Liver (tissue), 9 donors: ENCODE measurements around the gene PCNP. TPM values are rescaled to one million over a fixed set of nuclear protein-coding genes. Genes with fewer than 3 reads are reported as not detected.

Experiments
- DNase-seq: peaks from one replicate; pipeline ENCODE4 v3.0.0-alpha.2; 2017; ENCODE audit warnings: low spot score
- H3K27ac ChIP-seq, 2 donors: one replicate each; pipeline ENCODE4 v1.7.0; 2013; ENCODE audit warnings: inconsistent platforms in 2 of 2, low read length in 2 of 2, control low read depth in 1 of 2, low read depth in 1 of 2, mild to moderate bottlenecking in 1 of 2
- H3K27me3 ChIP-seq, 4 donors: one replicate each; pipeline versions ENCODE4 v1.6.1 to v1.7.0; 2013; ENCODE audit warnings: low read length in 3 of 4, inconsistent platforms in 1 of 4, mild to moderate bottlenecking in 1 of 4, moderate library complexity in 1 of 4; ENCODE audit not compliant: control insufficient read depth in 4 of 4, insufficient read depth in 4 of 4
- H3K36me3 ChIP-seq, 4 donors: one replicate each; pipeline versions ENCODE4 v1.6.1 to v1.7.0; 2013; ENCODE audit warnings: low read length in 3 of 4, mild to moderate bottlenecking in 3 of 4, low read depth in 1 of 4, moderate library complexity in 1 of 4; ENCODE audit not compliant: control insufficient read depth in 4 of 4, insufficient read depth in 3 of 4
- H3K4me1 ChIP-seq, 4 donors: one replicate each; pipeline versions ENCODE4 v1.6.1 to v1.7.0; 2013; ENCODE audit warnings: low read length in 3 of 4, mild to moderate bottlenecking in 3 of 4, moderate library complexity in 1 of 4; ENCODE audit not compliant: control insufficient read depth in 4 of 4, insufficient read depth in 4 of 4
- H3K4me3 ChIP-seq, 3 donors: one replicate each; pipeline versions ENCODE4 v1.6.1 to v1.7.0; 2013; ENCODE audit warnings: low read length in 3 of 3, control low read depth in 1 of 3, low read depth in 1 of 3, mild to moderate bottlenecking in 1 of 3
- H3K9ac ChIP-seq, 2 donors: one replicate each; pipeline ENCODE4 v1.7.0; 2013; ENCODE audit warnings: low read length in 2 of 2, mild to moderate bottlenecking in 2 of 2, moderate library complexity in 2 of 2, control low read depth in 1 of 2, low read depth in 1 of 2
- H3K9me3 ChIP-seq, 4 donors: one replicate each; pipeline versions ENCODE4 v1.6.1 to v1.7.0; 2013; ENCODE audit warnings: low read length in 3 of 4; ENCODE audit not compliant: control insufficient read depth in 4 of 4
- ATF3 ChIP-seq: IDR thresholded peaks from 2 replicates; pipeline ENCODE4 v1.6.1; 2016; ENCODE audit warnings: antibody characterized with exemption
- CTCF ChIP-seq: fragments of 150-350 bp; IDR thresholded peaks from 2 replicates; pipeline ENCODE4 v1.5.1; 2017; ENCODE audit warnings: improper control_type of control experiment, low read depth, low read length; ENCODE audit not compliant: missing input control
- EGR1 ChIP-seq, 2 donors: IDR thresholded peaks; 2 replicates each; pipeline ENCODE4 v1.6.1; 2016 to 2018; ENCODE audit warnings: antibody characterized with exemption in 2 of 2, low read depth in 2 of 2
- FOXA1 ChIP-seq: IDR thresholded peaks from 2 replicates; pipeline ENCODE4 v1.6.1; 2016; ENCODE audit warnings: antibody characterized with exemption
- FOXA2 ChIP-seq: IDR thresholded peaks from 2 replicates; pipeline ENCODE4 v1.6.1; 2016; ENCODE audit warnings: antibody characterized with exemption
- GABPA ChIP-seq, 2 donors: IDR thresholded peaks in 1 of 2; conservative IDR thresholded peaks in 1 of 2; 2 replicates each; pipeline ENCODE4 v1.6.1; 2016; ENCODE audit warnings: antibody characterized with exemption in 2 of 2, mild to moderate bottlenecking in 1 of 2, moderate library complexity in 1 of 2
- HNF4A ChIP-seq, 2 donors: conservative IDR thresholded peaks; 2 replicates each; pipeline ENCODE4 v1.6.1; 2016; ENCODE audit warnings: antibody characterized with exemption in 2 of 2, mild to moderate bottlenecking in 2 of 2
- HNF4G ChIP-seq: IDR thresholded peaks from 2 replicates; pipeline ENCODE4 v1.6.1; 2016; ENCODE audit warnings: antibody characterized with exemption
- JUND ChIP-seq, 2 donors: IDR thresholded peaks; 2 replicates each; pipeline ENCODE4 v1.6.1; 2016; ENCODE audit warnings: antibody characterized with exemption in 2 of 2
- MAX ChIP-seq: IDR thresholded peaks from 2 replicates; pipeline ENCODE4 v1.6.1; 2016; ENCODE audit warnings: antibody characterized with exemption
- NR2F2 ChIP-seq: IDR thresholded peaks from 2 replicates; pipeline ENCODE4 v1.6.1; 2016; ENCODE audit warnings: antibody characterized with exemption
- RAD21 ChIP-seq, 2 donors: IDR thresholded peaks; 2 replicates each; pipeline ENCODE4 v1.6.1; 2016; ENCODE audit warnings: antibody characterized with exemption in 2 of 2, mild to moderate bottlenecking in 2 of 2
- REST ChIP-seq: IDR thresholded peaks from 2 replicates; pipeline ENCODE4 v1.6.1; 2016; ENCODE audit warnings: antibody characterized with exemption, mild to moderate bottlenecking
- RXRA ChIP-seq, 2 donors: IDR thresholded peaks; 2 replicates each; pipeline ENCODE4 v1.6.1; 2017 to 2018; ENCODE audit warnings: antibody characterized with exemption in 2 of 2, mild to moderate bottlenecking in 1 of 2
- SP1 ChIP-seq: IDR thresholded peaks from 2 replicates; pipeline ENCODE4 v1.6.1; 2018; ENCODE audit warnings: antibody characterized with exemption, mild to moderate bottlenecking
- TAF1 ChIP-seq: conservative IDR thresholded peaks from 2 replicates; pipeline ENCODE4 v1.6.1; 2016; ENCODE audit warnings: antibody characterized with exemption, mild to moderate bottlenecking
- YY1 ChIP-seq: IDR thresholded peaks from 2 replicates; pipeline ENCODE4 v1.6.1; 2016; ENCODE audit warnings: antibody characterized with exemption, mild to moderate bottlenecking
- ZBTB33 ChIP-seq: IDR thresholded peaks from 2 replicates; pipeline ENCODE4 v1.6.1; 2016; ENCODE audit warnings: antibody characterized with exemption
- WGBS: extraction: QIAGEN DNeasy Blood & Tissue Kit; methylation state at CpG from one replicate; pipeline ENCODE4 v1.1.7; 2013; 5-methylcytosine and 5-hydroxymethylcytosine counted together
- polyA plus RNA-seq, 2 donors: library from polyadenylated mRNA; stranded (reverse) in 1 of 2; unstranded in 1 of 2; fragments of 200-250 nt in 1 of 2; fragments of >200 nt in 1 of 2; fragmentation: Nextera tagmentation in 1 of 2; extraction: Ambion mirVana in 1 of 2; gene quantifications; one replicate each; pipeline versions ENCODE4 v1.2.1 to v1.2.3, GENCODE V29; 2013 to 2015
- total RNA-seq, 2 donors: library from RNA; depleted of rRNA; stranded (reverse); fragments of >200 nt; gene quantifications; one replicate each; pipeline ENCODE4 v1.2.3, GENCODE V29; 2014
- donor health status: healthy.
- donor health status: healthy.
- donor health status: healthy.
- donor health status: healthy.
- donor health status: healthy.

The PCNP gene
- total and polyA plus RNA-seq, 4 donors = 28.2 to 59.3 (median 34.5) TPM

GRCh38 chr3:101529816-101530685 lies 43.9 kb upstream of the PCNP start:
- 84% methylated on average over 4 of the region's 4 CpGs for WGBS
- DNase-seq = peak; percentile 67
- no peak overlapping the region for H3K27ac ChIP-seq
- peaks cover 0 to 5% (median 3%) of the 10 kb centered on the region in 4 donors for H3K9me3 ChIP-seq
- no peak overlapping the region for H3K4me3 ChIP-seq
- peaks cover 0 to 7% (median 0%) of the 10 kb centered on the region in 4 donors for H3K27me3 ChIP-seq
- H3K4me1 ChIP-seq = no peaks in the 10 kb centered on the region
- TF ChIP-seq MAX (no peak), EGR1 (IDR thresholded peaks at IDR 0.05; ENCODE audit: low read depth in 2 of 2) (no peak), FOXA1 (no peak), FOXA2 (no peak), TAF1 (no peak), JUND (IDR thresholded peaks at IDR 0.05) (no peak)
- H3K9ac ChIP-seq = no peak overlapping the region
- H3K36me3 ChIP-seq = no peaks in the 10 kb centered on the region

- H3K9me3 ChIP-seq = peaks cover 0 to 5% (median 3%) of the 10 kb centered on the region in 4 donors
- peaks cover 0 to 7% (median 0%) of the 10 kb centered on the region in 4 donors for H3K27me3 ChIP-seq
- WGBS = 66% methylated on average over 2 of the region's 2 CpGs
- no peak for DNase-seq
- H3K27ac ChIP-seq = no peak overlapping the region
- no peak for TF ChIP-seq EGR1 (IDR thresholded peaks at IDR 0.05; ENCODE audit: low read depth in 2 of 2)
- TF ChIP-seq RAD21 (IDR thresholded peaks at IDR 0.05) = no peak
- TF ChIP-seq FOXA2 = no peak
- TF ChIP-seq HNF4A (conservative IDR thresholded peaks at IDR 0.05) = no peak
- TF ChIP-seq FOXA1 = no peak
- TF ChIP-seq REST = no peak
- TF ChIP-seq SP1 = no peak
- TF ChIP-seq RXRA (IDR thresholded peaks at IDR 0.05) = no peak
- no peak for TF ChIP-seq NR2F2
- no peak for TF ChIP-seq HNF4G
- TF ChIP-seq MAX = no peak
- no peak for TF ChIP-seq GABPA (IDR thresholded peaks at IDR 0.05 in 1 of 2, conservative IDR thresholded peaks at IDR 0.05 in 1 of 2)
- TF ChIP-seq CTCF = no peak
- no peak for TF ChIP-seq YY1
- TF ChIP-seq ATF3 = no peak
- no peak for TF ChIP-seq TAF1
- no peak for TF ChIP-seq JUND (IDR thresholded peaks at IDR 0.05)
- no peak for TF ChIP-seq ZBTB33
- H3K4me3 ChIP-seq = no peak overlapping the region
- H3K36me3 ChIP-seq = no peaks in the 10 kb centered on the region
- H3K9ac ChIP-seq = no peak overlapping the region
- no peaks in the 10 kb centered on the region for H3K4me1 ChIP-seq
Measured at GRCh38 chr3:101530686-101531047, 43.3 kb upstream of the PCNP start.
